ENCODE measurements around the gene RPUSD1.
A peak's percentile ranks its signal among the peaks of the same experiment; 100 is the strongest.
"Not testable (repeated sequence)": the region's sequence is repeated elsewhere in the genome, so short reads cannot be mapped to it uniquely, and the experiment has no call there.

The RPUSD1 gene

DNA sequence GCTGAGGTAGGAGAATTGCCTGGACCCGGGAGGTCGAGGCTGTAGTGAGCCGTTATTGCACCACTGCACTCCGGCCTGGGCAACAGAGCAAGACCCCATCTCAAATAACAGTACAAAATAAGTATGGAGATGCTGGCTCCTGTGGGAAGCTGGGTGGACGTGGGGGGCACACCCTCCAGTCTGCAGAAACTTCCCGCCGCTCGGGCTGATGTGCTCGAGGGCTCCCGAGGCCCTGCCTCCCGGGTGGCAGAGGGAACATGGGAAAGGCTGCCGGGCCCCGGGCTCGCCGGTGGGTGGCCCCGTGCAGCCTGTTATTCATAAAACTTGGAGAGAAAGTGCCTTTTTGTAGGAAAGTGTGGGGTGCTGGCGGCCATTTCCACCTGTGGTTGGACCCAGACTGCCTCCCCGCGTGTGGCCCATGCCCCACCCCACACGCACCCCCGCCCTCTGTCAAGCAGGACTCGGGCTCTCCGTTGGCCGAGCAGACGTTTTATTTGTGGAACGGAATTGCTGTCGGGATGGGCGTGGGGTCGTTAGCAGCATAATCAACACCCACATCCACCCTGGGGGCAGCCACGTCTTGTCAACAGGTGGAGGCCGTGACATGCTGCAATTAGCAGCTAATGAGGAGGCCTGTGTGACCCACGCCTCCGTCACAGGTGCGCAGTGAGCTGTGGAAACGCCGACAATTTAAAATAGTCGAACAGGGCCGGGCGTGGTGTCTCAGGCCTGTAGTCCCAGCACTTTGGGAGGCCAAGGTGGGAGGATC lies 40.0 kb downstream of the RPUSD1 start:
- DNase-seq (ENCODE audit: low spot score), result no peak

DNA sequence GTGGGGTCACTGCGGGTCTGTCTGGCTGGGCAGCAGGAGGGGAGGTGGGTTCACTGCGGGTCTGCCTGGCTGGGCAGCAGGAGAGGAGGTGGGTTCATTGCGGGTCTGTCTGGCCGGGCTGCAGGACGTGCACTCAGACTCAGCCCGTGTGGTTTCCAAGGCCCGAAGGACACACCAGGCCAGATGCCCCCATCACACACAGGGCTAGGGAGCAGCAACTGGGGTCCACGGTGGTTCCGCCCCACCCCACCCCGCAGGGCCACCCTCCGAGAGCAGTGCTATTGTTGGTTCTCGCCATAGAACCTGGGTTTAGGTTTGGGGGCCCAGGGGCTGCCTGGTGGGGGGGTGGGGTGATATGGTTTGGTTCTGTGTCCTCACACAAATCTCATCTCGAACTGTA lies 41.5 kb downstream of the RPUSD1 start:
- no peak for DNase-seq (ENCODE audit: low spot score)

DNA sequence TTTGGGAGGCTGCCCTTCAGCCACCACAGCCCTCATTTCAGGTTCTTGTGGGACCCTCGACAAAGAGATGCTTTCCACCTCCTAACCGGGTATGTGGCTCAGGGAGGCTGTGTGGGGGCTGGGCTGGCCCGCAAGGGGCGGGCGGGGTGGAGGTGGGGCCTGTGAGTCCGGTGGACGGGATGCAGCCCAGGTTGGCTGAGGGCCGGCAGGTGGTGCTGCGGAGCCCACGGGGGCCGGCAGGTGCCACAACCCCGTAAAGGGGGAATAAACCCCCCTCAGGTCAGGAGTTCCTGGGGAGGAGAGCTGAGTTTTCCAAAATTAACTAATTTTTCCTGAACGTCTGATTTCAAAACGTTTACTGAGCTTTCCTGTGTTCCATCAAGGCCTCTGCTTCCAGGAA lies 42.4 kb downstream of the RPUSD1 start:
- peak; percentile 50 for DNase-seq (ENCODE audit: low spot score)

GRCh38 chr16:743794-744500 lies 44.2 kb downstream of the RPUSD1 start:
- no peak for DNase-seq (ENCODE audit: low spot score)

- DNase-seq (ENCODE audit: low spot score), result not testable (repeated sequence)
Measured at GRCh38 chr16:742894-743293, 45.3 kb downstream of the RPUSD1 start.

DNA sequence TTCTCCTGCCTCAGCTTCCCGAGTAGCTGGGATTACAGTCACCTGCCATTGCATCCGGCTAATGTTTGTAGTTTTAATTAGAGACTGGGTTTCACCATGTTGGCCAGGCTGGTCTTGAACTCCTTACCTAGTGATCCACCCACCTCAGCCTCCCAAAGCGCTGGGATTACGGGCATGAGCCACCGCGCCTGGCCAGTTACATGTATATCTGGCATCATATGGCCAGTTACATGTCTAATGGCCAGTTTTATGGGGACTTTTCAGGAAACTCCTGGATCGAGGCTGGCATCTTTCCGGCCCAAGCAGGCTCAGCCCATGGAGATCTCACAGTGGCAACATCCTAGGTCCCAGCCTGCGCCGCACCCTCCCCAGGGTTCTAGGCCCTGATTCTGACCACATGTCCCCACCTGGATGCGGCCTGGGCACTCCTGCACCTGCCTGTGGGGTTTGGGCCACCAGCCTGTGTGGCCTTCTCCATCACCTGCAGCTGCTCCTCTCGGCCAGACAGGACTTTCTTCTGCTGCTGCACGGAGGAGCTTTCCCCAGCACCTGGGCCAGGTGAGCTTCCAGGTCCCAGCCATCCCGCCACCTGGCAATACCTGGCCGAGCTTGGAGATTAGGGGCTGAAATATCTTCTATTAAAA lies 46.1 kb downstream of the RPUSD1 start:
- DNase-seq (ENCODE audit: low spot score), result no peak

GRCh38 chr16:740764-741505 lies 47.2 kb downstream of the RPUSD1 start, which contains the start of gene CIAO3:
CIAO3 (minus strand) TSS chr16:740997; CDS start chr16:740985, 12 bp downstream.
- peak; percentile 94 for DNase-seq (ENCODE audit: low spot score)

DNA sequence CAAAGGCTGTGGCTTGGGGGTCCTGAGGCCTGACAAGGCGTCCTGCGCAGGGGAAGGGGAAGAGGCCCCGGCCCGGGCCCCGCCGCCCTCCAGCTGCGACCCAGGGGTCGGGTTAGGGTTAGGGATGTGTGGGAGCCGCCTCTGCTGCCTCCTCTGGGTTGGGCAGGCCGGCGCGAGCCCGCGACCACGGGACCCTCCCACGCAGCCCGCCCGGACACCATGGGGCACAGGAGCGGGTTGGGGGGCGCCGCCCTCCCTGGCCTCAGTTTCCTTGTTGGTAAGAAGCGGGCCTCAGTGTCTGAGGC lies 47.8 kb downstream of the RPUSD1 start:
- DNase-seq (ENCODE audit: low spot score), result no peak

DNA sequence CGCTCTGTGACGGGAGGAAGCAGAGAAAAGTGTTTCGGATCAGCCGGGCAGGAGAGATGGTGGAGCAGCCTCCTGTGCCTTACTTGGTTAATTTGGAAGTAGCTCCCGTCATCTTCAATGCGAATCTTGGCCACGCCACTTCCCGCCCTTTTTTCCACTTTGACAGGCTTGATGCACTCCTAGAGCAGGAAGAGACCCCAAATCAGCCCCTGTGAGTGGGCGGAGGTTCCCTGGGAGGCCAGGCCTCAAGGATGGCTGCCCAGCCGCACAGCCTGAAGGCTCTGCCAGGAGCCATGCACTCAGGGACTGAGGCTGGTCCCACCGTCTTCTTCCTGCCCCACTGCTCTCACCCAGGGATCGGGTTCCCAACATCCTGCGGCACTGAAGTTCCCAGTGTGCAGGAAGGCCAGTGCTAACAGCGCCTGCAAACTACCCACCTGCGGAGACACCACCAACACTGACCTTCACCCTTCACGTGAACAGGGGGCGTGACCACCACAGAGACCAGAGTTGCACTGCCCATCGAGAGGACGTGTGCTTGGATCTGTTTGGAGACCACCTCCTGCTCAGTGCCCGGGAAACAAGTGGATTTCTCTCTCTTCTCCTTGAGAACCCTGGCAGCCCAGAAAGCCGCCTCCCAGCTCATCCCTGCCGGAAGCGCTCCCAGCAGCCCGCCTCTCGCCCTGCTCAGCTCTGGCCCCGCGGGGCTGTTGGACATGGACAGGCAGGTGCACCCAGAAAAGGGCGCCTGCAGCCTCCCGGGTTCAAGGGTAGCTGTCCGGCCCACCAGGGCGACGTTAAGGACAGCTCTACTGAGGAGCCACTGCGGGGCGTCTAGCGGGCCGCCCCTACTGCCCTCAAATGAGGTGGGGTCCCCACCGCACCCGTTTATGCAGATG lies 48.4 kb downstream of the RPUSD1 start:
- DNase-seq (ENCODE audit: low spot score), result no peak

GRCh38 chr16:736936-737481 lies 51.2 kb downstream of the RPUSD1 start:
- DNase-seq (ENCODE audit: low spot score), result no peak

GRCh38 chr16:735982-736453 lies 52.2 kb downstream of the RPUSD1 start:
- no peak for DNase-seq (ENCODE audit: low spot score)

- DNase-seq (ENCODE audit: low spot score), result no peak
Measured at GRCh38 chr16:734981-735881, 53.0 kb downstream of the RPUSD1 start.

Data from kidney tubule cell (primary cell).